Activated CD8-positive, alpha-beta memory T cell treated with anti-CD3 and anti-CD28 coated beads, Interleukin-2, amount 50 U/mL, for 48 hours (primary cell): ENCODE measurements around the gene TMEM69.
"Not testable (repeated sequence)": the region's sequence is repeated elsewhere in the genome, so short reads cannot be mapped to it uniquely, and the experiment has no call there.

Experiments used
- DNase-seq: peaks from one replicate; pipeline ENCODE4 v3.0.0-alpha.2; 2020

TMEM69 gene

GRCh38 chr1:45678489-45678888, 9.5 kb upstream of the TMEM69 start:
- DNase-seq, result no peak

DNA sequence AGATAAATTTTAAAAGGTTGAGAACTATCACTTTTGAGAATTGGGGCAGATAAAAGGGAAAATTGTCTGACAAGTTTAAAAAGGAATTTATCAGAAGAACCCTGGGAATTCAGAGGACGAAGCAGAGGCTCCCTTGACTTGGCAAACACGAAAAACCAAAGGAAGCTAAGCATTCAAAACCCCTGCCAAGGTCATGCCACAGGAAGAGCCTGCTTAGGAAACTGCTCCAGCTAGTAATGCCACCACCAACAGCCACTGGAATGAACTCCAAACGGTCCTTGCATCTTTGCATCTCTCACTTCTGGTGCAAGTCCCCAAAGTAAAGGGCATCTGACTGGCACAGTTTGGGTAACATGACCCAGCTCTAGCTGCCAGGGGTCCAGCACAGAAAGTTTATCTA, 8.9 kb upstream of the TMEM69 start:
- no peak for DNase-seq

- DNase-seq, result no peak
These were observed 5.0 kb upstream of the TMEM69 start for GRCh38 chr1:45682942-45683341.

DNA sequence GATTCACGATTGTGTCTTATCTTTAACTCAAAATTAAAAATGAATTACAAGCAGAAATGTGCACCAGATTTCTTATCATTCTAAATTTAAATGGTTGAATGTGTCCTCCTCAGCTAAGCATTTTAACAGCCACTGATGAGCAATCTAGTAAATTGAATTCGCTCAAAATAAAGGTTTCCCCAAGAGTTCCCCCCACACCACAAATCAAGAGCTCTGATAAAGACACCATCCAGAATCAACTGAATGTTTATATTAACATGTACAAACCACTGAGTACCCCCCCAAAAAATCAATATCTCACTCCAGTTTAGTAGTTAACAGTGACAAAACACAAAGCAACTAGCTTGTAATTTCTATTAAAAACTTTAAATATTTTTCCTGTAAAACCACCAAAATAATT, 3.6 kb upstream of the TMEM69 start:
- DNase-seq, result no peak

DNA sequence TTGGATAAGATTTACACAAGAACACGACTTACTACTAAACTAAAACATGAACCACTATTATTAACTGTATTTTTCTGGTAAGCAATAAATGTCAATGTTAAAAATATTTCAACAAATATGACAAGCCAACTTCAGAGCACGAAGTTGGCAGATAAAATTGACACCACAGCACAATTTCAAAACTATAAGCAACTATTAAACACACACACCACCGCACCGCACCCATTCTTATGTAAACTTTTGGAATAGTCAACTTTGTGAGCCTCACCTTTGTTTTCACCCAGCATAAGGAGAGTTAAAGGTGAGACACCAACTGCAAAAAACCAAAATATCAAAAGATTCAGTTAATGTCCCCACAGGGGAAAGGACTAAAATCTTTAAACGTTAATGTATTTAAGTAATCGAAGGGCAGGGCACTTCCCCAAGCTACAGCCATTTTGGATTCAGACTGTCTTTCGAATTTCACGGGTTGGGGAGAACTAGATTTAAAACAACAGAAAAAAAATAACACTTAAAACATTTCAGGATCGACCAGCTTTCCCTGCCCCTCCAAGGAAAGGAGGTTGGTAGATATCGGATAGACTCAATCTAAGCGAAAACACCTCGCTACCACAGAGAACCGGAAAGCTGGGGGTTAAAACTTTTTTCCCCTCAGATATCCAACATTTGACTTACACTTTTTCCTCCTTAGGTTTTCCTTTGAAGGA, 2.5 kb upstream of the TMEM69 start:
- DNase-seq, result no peak

DNA sequence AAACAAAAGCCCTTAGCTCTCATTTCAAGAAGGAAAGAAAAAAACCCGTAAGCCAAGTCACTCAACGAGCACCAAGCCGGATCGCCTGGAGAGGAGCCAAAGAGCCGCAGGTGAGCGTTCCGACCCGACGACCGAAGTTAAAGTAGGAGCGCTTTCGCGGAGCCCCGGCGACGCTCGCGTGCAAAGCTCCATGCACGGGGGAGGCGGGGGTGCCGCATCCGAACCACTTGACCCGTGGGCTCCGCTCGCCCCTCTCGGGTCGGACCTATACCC, 2.0 kb upstream of the TMEM69 start:
- no peak for DNase-seq

- peak; percentile 98 for DNase-seq
These were observed 1.5 kb upstream of the TMEM69 start, which contains the start of gene GPBP1L1 for GRCh38 chr1:45686288-45687013. Gene GPBP1L1 (minus strand): TSS chr1:45686533. CDS start chr1:45659087, 27,446 bp downstream.

DNA sequence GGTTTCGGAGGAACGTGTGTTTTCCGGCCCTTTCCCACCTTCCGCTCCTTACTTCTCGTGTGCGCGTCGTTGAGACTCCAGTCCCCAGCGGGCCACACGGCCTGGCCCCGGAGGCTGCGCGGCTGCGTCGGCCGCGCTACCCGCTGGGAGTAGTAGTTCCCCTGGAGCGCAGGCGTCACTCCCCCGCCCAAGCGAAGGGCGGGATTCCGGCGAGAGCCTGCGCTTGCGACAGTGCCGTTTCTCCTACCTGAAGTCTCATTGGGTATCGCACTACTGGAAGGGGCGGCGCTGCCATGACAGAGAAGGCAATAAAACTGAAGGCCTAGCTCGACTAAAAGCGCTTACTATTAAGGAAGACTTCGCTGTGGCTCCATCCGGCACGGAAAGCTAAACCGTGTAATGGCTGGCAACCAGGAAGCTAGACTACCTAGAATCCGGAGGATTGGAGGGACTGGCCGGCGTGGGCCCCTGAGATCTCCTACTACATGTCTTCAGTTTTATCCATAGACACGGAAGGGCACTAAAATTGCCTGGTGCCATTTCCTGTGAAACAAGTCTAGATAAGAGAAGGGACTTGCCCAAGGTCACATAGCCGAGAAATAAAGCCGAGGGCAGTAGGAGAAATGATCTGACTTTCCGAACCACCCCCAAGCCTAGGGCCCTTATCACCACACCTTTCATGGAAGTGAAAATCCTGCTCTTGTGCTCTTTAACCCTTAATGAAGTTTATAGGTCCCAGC, 797 bp upstream of the TMEM69 start:
- DNase-seq, result peak; percentile 96

DNA sequence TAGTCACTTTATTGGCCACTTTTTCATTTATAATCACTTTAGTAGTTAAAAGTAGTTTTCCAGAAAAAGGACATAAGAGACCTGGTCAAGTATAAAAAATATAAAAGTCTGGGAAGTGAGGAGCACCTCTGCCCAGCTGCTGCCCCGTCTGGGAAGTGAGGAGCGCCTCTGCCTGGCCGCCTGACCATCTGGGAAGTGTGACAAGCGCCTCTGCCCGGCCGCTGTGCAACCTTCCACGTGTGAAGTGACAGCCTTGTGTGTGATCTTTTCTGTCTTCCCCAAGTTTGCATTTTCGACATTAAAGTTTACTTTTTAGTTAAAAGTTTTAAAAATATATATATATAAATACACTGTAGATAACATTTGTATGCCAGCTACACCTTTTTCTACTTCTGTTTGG, 5.8 kb downstream of the TMEM69 start:
- DNase-seq, result not testable (repeated sequence)

DNA sequence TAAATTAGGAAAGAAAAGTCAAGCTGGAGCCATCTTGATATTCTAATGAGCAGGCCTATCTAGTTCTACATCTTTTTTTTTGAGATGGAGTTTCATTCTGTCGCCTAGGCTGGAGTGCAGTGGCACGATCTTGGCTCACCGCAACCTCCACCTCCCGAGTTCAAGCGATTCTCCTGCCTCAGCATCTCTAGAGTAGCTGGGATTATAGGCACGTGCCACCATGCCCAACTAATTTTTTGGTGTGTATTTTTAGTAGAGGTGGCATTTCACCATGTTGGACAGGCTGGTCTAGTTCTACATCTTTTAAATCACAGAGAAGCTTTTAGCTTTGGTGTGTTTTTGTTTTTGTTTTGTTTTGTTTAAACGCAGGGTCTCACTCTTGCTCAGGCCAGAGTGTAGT, 6.8 kb downstream of the TMEM69 start:
- no peak for DNase-seq

- no peak for DNase-seq
These were observed 16.7 kb downstream of the TMEM69 start for GRCh38 chr1:45704637-45705036.

GRCh38 chr1:45713711-45714110, 25.7 kb downstream of the TMEM69 start:
- no peak for DNase-seq

- no peak for DNase-seq
These were observed 28.7 kb downstream of the TMEM69 start for GRCh38 chr1:45716700-45717099.

DNA sequence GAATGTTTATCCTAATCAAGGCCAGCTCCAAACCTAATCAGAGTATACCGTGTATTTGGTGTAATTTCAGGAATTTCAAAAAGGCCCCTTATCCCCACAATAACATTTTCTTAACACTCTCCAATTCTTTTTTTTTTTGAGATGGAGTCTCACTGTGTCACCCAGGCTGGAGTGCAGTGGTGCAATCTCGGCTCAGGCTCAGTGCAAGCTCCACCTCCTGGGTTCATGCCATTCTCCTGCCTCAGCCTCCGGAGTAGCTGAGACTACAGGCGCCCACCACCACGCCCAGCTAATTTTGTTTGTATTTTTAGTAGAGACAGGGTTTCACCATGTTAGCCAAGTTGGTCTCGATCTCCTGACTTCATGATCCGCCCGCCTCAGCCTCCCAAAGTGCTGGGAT, 29.4 kb downstream of the TMEM69 start:
- not testable (repeated sequence) for DNase-seq

- DNase-seq, result no peak
These were observed 30.3 kb downstream of the TMEM69 start for GRCh38 chr1:45718289-45718688.

- no peak for DNase-seq
These were observed 33.2 kb downstream of the TMEM69 start for GRCh38 chr1:45721207-45721606.

DNA sequence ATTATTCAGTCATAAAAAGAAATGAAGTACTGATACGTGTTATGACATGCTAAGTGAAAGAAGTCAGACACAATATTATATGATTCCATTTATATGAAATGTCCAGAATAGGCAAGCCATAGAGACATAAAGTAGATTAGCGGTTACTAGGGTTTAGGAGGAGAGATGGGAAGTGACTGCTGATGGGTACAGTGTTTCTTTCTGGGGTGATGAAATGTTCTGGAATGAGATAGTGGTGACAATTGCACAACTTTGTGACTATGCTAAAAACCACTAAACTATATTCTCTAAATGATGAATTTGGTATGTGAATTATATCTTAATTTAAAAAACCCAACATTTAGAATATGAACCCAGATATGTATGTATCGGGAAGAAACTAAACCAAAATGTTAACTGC, 34.8 kb downstream of the TMEM69 start:
- no peak for DNase-seq

GRCh38 chr1:45723248-45723930, 35.4 kb downstream of the TMEM69 start:
- no peak for DNase-seq

DNA sequence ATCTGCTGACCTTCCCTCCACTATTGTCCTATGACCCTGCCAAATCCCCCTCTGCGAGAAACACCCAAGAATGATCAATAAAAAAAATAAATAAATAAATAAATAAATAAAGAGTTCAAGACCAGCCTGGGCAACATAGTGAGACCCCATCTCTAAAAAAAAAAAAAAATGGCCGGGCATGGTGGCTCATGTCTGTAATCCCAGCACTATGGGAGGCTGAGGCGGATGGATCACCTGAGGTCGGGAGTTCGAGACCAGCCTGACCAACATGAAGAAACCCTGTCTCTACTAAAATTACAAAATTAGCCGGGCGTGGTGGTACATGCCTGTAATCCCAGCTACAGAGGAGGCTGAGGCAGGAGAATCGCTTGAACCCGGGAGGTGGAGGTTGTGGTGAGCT, 38.0 kb downstream of the TMEM69 start:
- DNase-seq, result not testable (repeated sequence)

GRCh38 chr1:45730075-45730779, 42.2 kb downstream of the TMEM69 start:
- no peak for DNase-seq

DNA sequence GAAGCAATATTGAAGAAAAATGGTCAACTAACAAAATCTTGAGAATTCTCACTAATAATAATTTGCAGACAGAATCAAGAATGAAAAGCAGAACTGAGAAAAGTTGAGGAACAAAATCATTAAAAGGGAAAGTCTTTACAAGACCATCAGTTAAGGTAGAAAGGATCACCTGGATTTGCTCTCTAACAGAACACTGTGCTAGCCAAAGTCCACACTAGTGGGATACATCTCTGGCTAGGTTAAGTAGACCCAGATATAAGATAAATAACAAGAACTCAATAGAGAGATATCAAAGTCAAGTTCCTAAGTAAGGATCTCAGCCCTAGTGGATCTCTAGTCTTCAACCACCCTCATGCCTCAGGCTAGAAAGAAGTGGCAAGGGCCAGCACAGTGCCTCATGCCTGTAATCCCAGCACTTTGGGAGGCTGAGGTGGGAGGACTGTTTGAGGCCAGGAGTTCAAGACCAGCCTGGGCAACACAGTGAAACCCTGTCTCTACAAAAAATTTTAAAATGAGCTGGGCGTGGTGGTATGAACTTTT, 42.9 kb downstream of the TMEM69 start:
- no peak for DNase-seq

DNA sequence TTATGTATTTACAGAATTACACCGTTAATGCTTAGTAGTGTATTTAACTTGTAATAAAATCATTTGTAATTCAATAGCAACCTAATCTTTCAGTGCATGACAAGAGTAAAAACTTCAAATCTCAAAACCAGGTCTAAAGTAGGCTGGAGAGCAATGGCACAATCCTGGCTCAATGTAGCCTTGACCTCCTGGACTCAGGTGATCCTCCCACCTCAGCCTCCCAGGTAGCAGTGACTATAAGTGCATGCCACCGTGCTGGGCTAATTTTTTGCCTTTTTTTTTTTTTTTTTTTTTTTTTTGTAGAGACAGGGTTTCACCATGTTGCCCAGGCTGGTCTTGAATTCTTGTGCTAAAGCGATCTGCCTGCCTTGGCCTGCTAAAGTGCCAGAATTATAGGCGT, 51.2 kb downstream of the TMEM69 start:
- no peak for DNase-seq
